Activated T-cell treated with anti-CD3 and anti-CD28 coated beads, Interleukin-2, amount 50 U/mL, for 24 hours (primary cell): ENCODE measurements around the gene NOP53.
"Not testable (repeated sequence)": the region's sequence is repeated elsewhere in the genome, so short reads cannot be mapped to it uniquely, and the experiment has no call there.

Experiments
- DNase-seq: peaks from one replicate; pipeline ENCODE4 v3.0.0-alpha.2; 2020
- H3K27ac Mint-ChIP-seq: 2 replicates; pipeline ENCODE4 v1.8.0; 2020; ENCODE audit warnings: mild to moderate bottlenecking, mixed read lengths
- H3K27me3 Mint-ChIP-seq: 2 replicates; pipeline ENCODE4 v1.8.0; 2020; ENCODE audit warnings: mixed read lengths
- H3K36me3 Mint-ChIP-seq: 2 replicates; pipeline ENCODE4 v1.8.0; 2020; ENCODE audit warnings: low read depth, mixed read lengths
- H3K4me1 Mint-ChIP-seq: 2 replicates; pipeline ENCODE4 v1.8.0; 2020; ENCODE audit warnings: low read depth, mixed read lengths
- H3K4me3 Mint-ChIP-seq: 2 replicates; pipeline ENCODE4 v1.8.0; 2020; ENCODE audit warnings: mild to moderate bottlenecking, moderate library complexity, mixed read lengths
- H3K9me3 Mint-ChIP-seq: 2 replicates; pipeline ENCODE4 v1.8.0; 2020; ENCODE audit warnings: mixed read lengths

The NOP53 gene

DNA sequence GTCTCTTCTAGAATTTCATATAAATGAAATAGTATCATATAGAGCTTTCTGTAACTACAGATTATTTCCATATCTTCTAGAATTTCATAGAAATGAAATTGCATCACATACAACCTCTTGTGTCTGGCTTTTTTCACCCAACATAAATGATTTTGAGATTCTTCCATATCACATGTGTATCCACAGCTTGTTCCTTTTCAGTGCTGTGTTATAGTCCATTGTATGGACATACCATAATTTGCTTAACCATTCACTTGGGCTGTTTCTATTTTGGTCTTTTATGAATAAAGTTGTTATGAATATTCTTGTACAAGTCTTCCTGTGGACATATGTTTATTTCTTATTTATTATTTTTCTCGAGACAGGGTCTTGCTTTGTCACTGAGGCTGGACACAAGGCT, 47.3 kb downstream of the NOP53 start:
- no peak overlapping the region for H3K4me3 Mint-ChIP-seq
- H3K9me3 Mint-ChIP-seq, result peaks cover 2% of the 10 kb centered on the region
- H3K4me1 Mint-ChIP-seq, result peaks cover 4% of the 10 kb centered on the region
- H3K36me3 Mint-ChIP-seq, result no peaks in the 10 kb centered on the region
- no peak for DNase-seq
- H3K27me3 Mint-ChIP-seq, result no peaks in the 10 kb centered on the region
- no peak overlapping the region for H3K27ac Mint-ChIP-seq

- Mint-ChIP-seq H3K27me3 (peaks cover 5% of the 10 kb centered on the region), H3K4me3 (no peak overlapping the region), H3K4me1 (peaks cover 1% of the 10 kb centered on the region), H3K27ac (no peak overlapping the region), H3K36me3 (no peaks in the 10 kb centered on the region), H3K9me3 (peaks cover 2% of the 10 kb centered on the region)
- no peak for DNase-seq
Measured at GRCh38 chr19:47794526-47794925, 49.2 kb downstream of the NOP53 start.

GRCh38 chr19:47796785-47797184, 51.4 kb downstream of the NOP53 start:
- Mint-ChIP-seq H3K27me3 (peaks cover 5% of the 10 kb centered on the region), H3K27ac (no peak overlapping the region), H3K9me3 (peaks cover 2% of the 10 kb centered on the region), H3K4me3 (no peak overlapping the region), H3K36me3 (no peaks in the 10 kb centered on the region), H3K4me1 (no peaks in the 10 kb centered on the region)
- no peak for DNase-seq

DNA sequence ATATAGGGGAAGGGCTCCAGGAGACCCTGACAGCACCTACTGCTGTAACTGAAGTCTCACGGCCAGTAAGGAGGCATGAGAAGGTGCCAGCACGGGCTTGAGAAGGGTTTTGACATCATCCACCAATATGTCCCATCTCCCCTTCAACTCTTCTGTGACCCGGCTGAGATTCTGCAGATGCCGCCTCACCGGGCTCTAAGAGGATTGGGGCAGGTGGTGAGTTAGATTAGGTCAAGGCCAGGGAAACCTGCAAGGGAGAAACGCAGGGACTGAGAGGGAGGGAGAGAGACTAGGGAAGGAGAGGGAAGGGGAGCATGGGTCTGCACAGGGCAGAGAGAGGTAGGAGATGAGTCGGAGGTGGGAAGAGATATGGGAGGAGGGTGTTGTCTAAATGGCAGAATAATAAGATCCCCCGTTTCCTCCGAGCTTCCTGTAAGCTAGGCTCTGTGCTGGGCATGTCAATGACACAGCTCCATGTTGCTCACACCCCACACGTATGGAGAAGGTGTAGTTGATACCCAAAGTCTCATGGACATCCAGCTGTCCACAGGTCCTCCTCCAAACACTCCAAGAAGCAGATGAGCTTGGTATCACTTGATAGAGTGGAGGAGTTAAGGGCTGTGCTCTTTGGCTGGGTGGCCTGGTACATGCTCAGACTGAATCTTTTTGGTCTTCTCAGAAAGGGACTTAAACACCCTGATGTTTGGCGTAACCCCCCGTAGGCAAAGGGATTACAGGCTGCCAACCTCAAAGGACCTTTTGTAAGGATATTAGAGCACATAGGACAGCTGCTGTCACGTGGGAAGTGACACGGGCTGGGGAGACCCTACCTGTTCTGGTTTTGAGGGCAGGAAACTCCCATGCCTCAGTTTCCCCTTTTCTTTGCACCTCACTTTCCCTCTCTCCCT, 52.9 kb downstream of the NOP53 start:
- Mint-ChIP-seq H3K36me3 (no peaks in the 10 kb centered on the region), H3K4me1 (no peaks in the 10 kb centered on the region), H3K4me3 (no peak overlapping the region), H3K27ac (no peak overlapping the region), H3K27me3 (peaks cover 5% of the 10 kb centered on the region), H3K9me3 (no peaks in the 10 kb centered on the region)
- no peak for DNase-seq

DNA sequence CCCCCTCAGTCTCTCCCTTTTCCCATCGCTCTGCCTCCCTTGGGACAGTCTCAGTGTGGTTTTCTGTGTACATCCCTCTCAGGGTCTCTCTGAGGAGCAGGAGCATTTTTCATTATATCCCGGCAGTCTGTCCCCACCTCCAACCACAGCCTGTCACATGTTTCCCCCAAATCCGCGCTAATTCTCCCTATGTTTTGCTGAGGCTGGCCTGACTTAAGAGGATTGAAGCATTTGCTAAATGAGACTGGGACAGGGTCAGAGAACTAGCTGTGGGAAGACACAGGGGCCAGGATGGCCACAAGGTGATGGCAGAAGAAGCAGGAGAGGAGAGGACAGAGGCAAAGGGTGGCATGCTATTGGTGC, 53.5 kb downstream of the NOP53 start:
- DNase-seq, result no peak
- Mint-ChIP-seq H3K9me3 (no peaks in the 10 kb centered on the region), H3K27me3 (peaks cover 5% of the 10 kb centered on the region), H3K4me1 (no peaks in the 10 kb centered on the region), H3K27ac (no peak overlapping the region), H3K4me3 (no peak overlapping the region), H3K36me3 (no peaks in the 10 kb centered on the region)

DNA sequence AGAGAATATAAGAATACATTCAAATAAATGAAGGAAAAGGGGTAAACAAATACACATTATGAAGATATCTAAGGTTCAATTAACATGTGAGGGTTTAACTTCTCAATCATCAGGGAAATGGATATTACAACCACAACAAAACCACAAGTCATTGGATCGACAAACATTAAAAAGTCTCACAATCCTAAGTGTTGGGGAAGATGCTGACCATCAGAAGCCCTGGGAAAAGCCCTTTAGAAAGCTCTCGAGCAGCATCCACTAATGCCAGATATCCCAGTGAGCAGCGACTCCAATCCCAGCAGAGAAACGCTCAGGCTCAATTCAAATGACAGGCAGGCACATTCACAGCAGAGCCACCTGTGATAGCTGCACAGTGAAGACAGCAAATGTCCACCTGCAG, 55.9 kb downstream of the NOP53 start:
- Mint-ChIP-seq H3K27me3 (peaks cover 5% of the 10 kb centered on the region), H3K9me3 (no peaks in the 10 kb centered on the region), H3K4me1 (no peaks in the 10 kb centered on the region), H3K27ac (no peak overlapping the region), H3K4me3 (no peak overlapping the region), H3K36me3 (no peaks in the 10 kb centered on the region)
- no peak for DNase-seq

DNA sequence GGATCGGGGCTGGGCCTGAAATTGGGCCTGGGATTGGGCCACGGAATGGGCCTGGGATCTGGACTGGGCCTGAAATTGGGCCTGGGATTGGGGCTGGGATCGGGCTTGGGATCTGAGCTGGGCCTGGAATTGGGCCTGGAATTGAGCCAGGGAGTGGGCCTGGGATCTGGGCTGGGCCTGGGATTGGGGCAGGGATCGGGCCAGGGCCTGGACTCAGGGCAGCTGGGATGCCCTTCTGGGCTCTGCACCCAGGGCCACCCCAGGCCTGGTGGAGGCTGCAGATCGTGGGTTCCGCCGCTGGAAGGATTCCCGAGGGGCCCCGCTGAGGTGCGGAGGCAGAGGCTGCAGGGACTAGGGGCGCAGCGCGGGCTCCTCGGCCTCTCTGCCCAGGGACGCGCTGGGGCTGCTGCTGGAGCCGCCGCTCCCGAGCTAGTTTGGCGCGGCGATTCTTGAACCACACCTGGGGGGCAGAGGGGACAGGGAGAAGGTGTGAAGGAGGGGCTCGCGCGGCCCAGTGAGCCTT, 57.2 kb downstream of the NOP53 start:
- no peaks in the 10 kb centered on the region for H3K36me3 Mint-ChIP-seq
- DNase-seq, result no peak
- peaks cover 5% of the 10 kb centered on the region for H3K27me3 Mint-ChIP-seq
- no peak overlapping the region for H3K27ac Mint-ChIP-seq
- H3K9me3 Mint-ChIP-seq, result no peaks in the 10 kb centered on the region
- H3K4me3 Mint-ChIP-seq, result no peak overlapping the region
- no peaks in the 10 kb centered on the region for H3K4me1 Mint-ChIP-seq

DNA sequence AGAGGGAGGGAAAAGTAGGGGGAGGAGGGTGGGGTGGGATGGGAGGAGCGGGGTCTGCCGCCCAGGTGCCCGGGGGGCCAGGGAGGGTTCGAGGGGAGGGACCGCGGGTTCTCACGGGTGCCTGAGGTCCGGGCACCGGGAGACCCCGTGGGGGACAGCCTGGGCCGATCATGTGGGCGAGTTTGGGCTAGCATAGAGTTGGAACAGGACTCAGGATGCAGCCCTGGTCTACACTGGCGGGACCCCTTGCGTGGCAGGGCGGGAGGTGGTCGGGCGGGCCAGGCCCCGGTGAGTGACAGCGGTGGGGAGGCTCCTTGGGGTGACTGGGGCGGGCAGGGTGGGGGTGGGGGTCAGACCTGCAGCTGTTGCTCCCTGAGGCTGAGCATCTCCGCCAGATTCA, 57.8 kb downstream of the NOP53 start:
- not testable (repeated sequence) for H3K36me3 Mint-ChIP-seq, DNase-seq, H3K9me3 Mint-ChIP-seq, H3K4me3 Mint-ChIP-seq, H3K4me1 Mint-ChIP-seq, H3K27ac Mint-ChIP-seq, H3K27me3 Mint-ChIP-seq

GRCh38 chr19:47803671-47804070, 58.3 kb downstream of the NOP53 start:
- not testable (repeated sequence) for H3K27ac Mint-ChIP-seq, H3K4me1 Mint-ChIP-seq, H3K27me3 Mint-ChIP-seq

DNA sequence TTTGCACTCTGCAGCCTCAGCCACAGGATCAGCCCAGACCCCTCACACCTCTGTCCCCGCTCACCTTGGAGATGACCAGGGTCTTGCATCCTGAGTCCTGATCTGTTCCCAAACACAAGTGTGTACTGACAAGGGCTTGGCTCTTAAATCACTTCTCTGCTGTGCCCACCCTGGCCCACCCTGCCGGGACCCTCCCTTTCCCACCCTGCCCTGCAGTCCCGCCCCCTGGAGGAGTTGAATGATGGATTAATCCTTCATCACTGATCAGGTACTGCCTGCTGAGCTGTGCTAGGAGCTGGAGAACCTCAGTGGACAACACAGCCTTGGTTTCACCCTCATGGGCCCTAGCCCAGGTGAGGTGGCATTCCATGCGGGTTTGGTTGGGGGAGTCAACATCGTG, 59.1 kb downstream of the NOP53 start, which contains the start of gene TPRX1:
TSS of gene TPRX1 (minus strand) at position 101 of the 400 bp plus-strand sequence. CDS start at position 89, 12 bp downstream.
- not testable (repeated sequence) for H3K4me1 Mint-ChIP-seq, DNase-seq, H3K36me3 Mint-ChIP-seq, H3K9me3 Mint-ChIP-seq, H3K4me3 Mint-ChIP-seq, H3K27ac Mint-ChIP-seq, H3K27me3 Mint-ChIP-seq

More at GRCh38 chr19:47803671-47804070, 58.3 kb downstream of the NOP53 start:
- H3K9me3 Mint-ChIP-seq, DNase-seq, H3K4me3 Mint-ChIP-seq, H3K36me3 Mint-ChIP-seq: not testable (repeated sequence)

DNA sequence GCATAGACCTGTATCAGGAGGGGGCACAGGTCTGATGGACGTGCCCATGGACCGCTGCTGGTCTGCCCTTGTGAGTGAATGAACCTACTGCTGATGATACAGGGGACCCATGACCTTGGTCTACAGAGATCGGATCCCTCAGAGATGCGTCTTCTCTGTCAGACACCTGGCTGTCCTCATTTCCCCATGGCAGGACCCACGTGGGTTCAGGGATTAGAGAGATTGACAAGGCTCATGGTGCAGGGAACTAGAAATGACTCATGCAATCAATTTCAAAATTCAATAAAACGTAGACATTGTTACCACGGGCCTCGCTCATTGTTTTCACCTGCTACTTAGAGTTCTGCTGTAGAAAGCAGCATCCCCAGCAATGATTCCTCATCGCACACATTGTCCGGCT, 60.0 kb downstream of the NOP53 start:
- no peaks in the 10 kb centered on the region for H3K36me3 Mint-ChIP-seq
- H3K4me3 Mint-ChIP-seq, result no peak overlapping the region
- no peaks in the 10 kb centered on the region for H3K4me1 Mint-ChIP-seq
- no peaks in the 10 kb centered on the region for H3K9me3 Mint-ChIP-seq
- no peak for DNase-seq
- H3K27me3 Mint-ChIP-seq, result no peaks in the 10 kb centered on the region
- H3K27ac Mint-ChIP-seq, result no peak overlapping the region

- no peak overlapping the region for H3K27ac Mint-ChIP-seq
- no peaks in the 10 kb centered on the region for H3K4me1 Mint-ChIP-seq
- no peaks in the 10 kb centered on the region for H3K27me3 Mint-ChIP-seq
- H3K9me3 Mint-ChIP-seq, result no peaks in the 10 kb centered on the region
- DNase-seq, result no peak
- H3K36me3 Mint-ChIP-seq, result no peaks in the 10 kb centered on the region
- H3K4me3 Mint-ChIP-seq, result no peak overlapping the region
Measured at GRCh38 chr19:47806435-47806834, 61.1 kb downstream of the NOP53 start.
